ENCODE data around the gene LTBP2. TPM values are rescaled to one million over a fixed set of nuclear protein-coding genes. Genes with fewer than 3 reads are reported as not detected.

Gene LTBP2
- polyA plus RNA-seq, 2 of the 4 experiments (the other 2 are of a cell fraction): 4.9 to 14.4 TPM

GRCh38 chr14:74555476-74556050, 56.5 kb downstream of the LTBP2 start:
- ChIA-PET CTCF (interaction anchor here (4.2 kb wide), 1 partner anchor 54 kb away, joined by 16 read pairs; no protein-coding TSS in a partner anchor), POLR2A (interaction anchor here (0.6 kb wide), 1 partner anchor 262 kb away, joined by 3 read pairs; no protein-coding TSS in a partner anchor)
- DNase-seq (ENCODE audit: low read depth in 1 of 2, low spot score in 1 of 2): no peak
- TF ChIP-seq RARB (CRISPR knock-in tag; IDR thresholded peaks at IDR 0.05) (no peak), ZNF302 (CRISPR knock-in tag; IDR thresholded peaks at IDR 0.05) (no peak), ZC3H11A (IDR thresholded peaks at IDR 0.05) (no peak), FOXS1 (CRISPR knock-in tag; IDR thresholded peaks at IDR 0.05) (no peak), MAFK (IDR thresholded peaks at IDR 0.05; ENCODE audit: partially characterized antibody) (no peak), NR3C1 (IDR thresholded peaks at IDR 0.05) (no peak), KDM1A (IDR thresholded peaks at IDR 0.05; ENCODE audit: low read depth) (no peak), CTCF (IDR thresholded peaks at IDR 0.05) (no peak), ZFP36 (IDR thresholded peaks at IDR 0.05; ENCODE audit: borderline replicate concordance, partially characterized antibody) (no peak), JUN (IDR thresholded peaks at IDR 0.05) (no peak), HOXB13 (CRISPR knock-in tag; IDR thresholded peaks at IDR 0.05; ENCODE audit: low read depth) (no peak)
- Histone ChIP-seq H3K4me1 (no peaks in the 10 kb centered on the region), H3K4me2 (no peak overlapping the region), H3K27ac (peak overlapping the region in 1 of 2 experiments; percentile 6; a peak in 1 of 6 replicates), H3K9me3 (no peaks in the 10 kb centered on the region), H3K4me3 (no peak overlapping the region)
- FAIRE-seq: no peak
- ATAC-seq: no peak
- 84% methylated on average over 15 of the region's 15 CpGs for WGBS (ENCODE audit: missing lambda C conversion rate)

- Histone ChIP-seq H3K4me3 (no peak overlapping the region), H3K27ac (no peak overlapping the region), H3K4me2 (no peak overlapping the region), H3K9me3 (no peaks in the 10 kb centered on the region), H3K4me1 (peaks cover 3% of the 10 kb centered on the region; the same call in 2 of the 3 replicates)
- TF ChIP-seq GATA3 (IDR thresholded peaks at IDR 0.05; ENCODE audit: borderline replicate concordance) (no peak), RAD21 (conservative IDR thresholded peaks at IDR 0.05 in 1 of 2, IDR thresholded peaks at IDR 0.05 in 1 of 2) (no peak), HES2 (IDR thresholded peaks at IDR 0.05) (no peak), E2F6 (IDR thresholded peaks at IDR 0.05; ENCODE audit: borderline replicate concordance, low read depth) (no peak), ZFP36 (IDR thresholded peaks at IDR 0.05; ENCODE audit: borderline replicate concordance, partially characterized antibody) (no peak), KDM5A (IDR thresholded peaks at IDR 0.05) (no peak), MAZ (IDR thresholded peaks at IDR 0.05; ENCODE audit: borderline replicate concordance, low read depth, low read length) (no peak), BHLHE40 (IDR thresholded peaks at IDR 0.05; ENCODE audit: low read depth, low read length) (no peak), POLR2AphosphoS2 (conservative IDR thresholded peaks at IDR 0.05; ENCODE audit: low read length) (no peak), CBX8 (IDR thresholded peaks at IDR 0.05) (no peak), EHF (CRISPR knock-in tag; IDR thresholded peaks at IDR 0.05) (no peak), TFCP2L1 (CRISPR knock-in tag; IDR thresholded peaks at IDR 0.05) (no peak), FOSB (CRISPR knock-in tag; IDR thresholded peaks at IDR 0.05) (no peak), REST (IDR thresholded peaks at IDR 0.05) (no peak), FOXS1 (CRISPR knock-in tag; IDR thresholded peaks at IDR 0.05) (no peak), TP53 (CRISPR knock-in tag; IDR thresholded peaks at IDR 0.05) (no peak)
- no peak for FAIRE-seq
- ATAC-seq: no peak
- CTCF ChIA-PET: interaction anchor here (0.8 to 4.2 kb wide), 4 partner anchors 11 to 55 kb away, joined by 3 to 16 read pairs (median 3); no protein-coding TSS in a partner anchor
- DNase-seq (ENCODE audit: low read depth in 1 of 2, low spot score in 1 of 2): no peak
- WGBS (ENCODE audit: missing lambda C conversion rate): 74% methylated on average over 8 of the region's 8 CpGs
- POLR2A ChIA-PET: no interaction called here
Observed at GRCh38 chr14:74554742-74555362, 57.2 kb downstream of the LTBP2 start.
